ENCODE measurements around the gene SAMD1. TPM values are rescaled to one million over a fixed set of nuclear protein-coding genes. Genes with fewer than 3 reads are reported as not detected.

Gene SAMD1
- total and polyA plus RNA-seq, 9 of the 15 experiments (the other 6 are each of a cell fraction or from before 2014, with no cell fraction given): 2.9 to 96.0 (median 43.5) TPM

DNA sequence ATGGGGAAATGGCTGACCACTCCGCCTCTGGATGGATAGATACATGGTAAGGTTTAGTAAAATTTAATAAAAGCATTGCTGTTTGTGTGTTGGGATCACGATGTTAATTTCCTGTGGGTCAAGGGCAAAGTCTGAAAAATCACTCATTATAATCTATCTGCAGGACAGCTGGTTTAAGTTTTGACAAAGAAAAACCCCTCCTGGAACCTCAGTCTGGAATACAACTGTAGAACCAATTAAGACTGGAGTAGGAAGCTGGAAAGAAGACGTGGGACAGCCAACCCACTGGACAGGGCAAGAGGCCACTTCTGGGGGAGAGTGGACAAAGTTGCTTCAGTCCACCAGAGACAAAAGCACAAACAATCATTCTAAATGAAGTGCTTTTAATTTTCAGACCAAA lies 28.6 kb upstream of the SAMD1 start (continued):
- TF ChIP-seq, protein P1, sequence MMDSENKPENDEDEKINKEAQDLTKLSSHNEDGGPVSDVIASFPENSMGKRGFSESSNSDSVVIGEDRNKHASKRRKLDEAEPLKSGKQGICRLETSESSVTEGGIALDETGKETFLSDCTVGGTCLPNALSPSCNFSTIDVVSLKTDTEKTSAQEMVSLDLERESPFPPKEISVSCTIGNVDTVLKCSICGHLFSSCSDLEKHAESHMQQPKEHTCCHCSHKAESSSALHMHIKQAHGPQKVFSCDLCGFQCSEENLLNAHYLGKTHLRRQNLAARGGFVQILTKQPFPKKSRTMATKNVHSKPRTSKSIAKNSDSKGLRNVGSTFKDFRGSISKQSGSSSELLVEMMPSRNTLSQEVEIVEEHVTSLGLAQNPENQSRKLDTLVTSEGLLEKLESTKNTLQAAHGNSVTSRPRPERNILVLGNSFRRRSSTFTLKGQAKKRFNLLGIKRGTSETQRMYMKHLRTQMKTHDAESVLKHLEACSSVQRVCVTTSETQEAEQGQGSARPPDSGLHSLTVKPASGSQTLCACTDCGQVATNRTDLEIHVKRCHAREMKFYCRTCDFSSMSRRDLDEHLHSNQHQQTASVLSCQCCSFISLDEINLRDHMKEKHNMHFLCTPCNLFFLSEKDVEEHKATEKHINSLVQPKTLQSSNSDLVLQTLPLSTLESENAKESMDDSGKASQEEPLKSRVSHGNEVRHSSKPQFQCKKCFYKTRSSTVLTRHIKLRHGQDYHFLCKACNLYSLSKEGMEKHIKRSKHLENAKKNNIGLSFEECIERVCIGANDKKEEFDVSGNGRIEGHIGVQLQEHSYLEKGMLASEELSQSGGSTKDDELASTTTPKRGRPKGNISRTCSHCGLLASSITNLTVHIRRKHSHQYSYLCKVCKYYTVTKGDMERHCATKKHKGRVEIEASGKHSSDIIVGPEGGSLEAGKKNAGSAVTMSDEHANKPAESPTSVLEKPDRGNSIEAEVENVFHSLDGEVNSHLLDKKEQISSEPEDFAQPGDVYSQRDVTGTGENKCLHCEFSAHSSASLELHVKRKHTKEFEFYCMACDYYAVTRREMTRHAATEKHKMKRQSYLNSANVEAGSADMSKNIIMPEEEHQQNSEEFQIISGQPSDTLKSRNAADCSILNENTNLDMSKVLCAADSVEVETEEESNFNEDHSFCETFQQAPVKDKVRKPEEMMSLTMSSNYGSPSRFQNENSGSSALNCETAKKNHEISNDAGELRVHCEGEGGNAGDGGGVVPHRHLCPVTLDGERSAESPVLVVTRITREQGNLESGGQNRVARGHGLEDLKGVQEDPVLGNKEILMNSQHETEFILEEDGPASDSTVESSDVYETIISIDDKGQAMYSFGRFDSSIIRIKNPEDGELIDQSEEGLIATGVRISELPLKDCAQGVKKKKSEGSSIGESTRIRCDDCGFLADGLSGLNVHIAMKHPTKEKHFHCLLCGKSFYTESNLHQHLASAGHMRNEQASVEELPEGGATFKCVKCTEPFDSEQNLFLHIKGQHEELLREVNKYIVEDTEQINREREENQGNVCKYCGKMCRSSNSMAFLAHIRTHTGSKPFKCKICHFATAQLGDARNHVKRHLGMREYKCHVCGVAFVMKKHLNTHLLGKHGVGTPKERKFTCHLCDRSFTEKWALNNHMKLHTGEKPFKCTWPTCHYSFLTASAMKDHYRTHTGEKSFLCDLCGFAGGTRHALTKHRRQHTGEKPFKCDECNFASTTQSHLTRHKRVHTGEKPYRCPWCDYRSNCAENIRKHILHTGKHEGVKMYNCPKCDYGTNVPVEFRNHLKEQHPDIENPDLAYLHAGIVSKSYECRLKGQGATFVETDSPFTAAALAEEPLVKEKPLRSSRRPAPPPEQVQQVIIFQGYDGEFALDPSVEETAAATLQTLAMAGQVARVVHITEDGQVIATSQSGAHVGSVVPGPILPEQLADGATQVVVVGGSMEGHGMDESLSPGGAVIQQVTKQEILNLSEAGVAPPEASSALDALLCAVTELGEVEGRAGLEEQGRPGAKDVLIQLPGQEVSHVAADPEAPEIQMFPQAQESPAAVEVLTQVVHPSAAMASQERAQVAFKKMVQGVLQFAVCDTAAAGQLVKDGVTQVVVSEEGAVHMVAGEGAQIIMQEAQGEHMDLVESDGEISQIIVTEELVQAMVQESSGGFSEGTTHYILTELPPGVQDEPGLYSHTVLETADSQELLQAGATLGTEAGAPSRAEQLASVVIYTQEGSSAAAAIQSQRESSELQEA (IDR thresholded peaks at IDR 0.05; ENCODE audit: low read depth): no peak
- TF ChIP-seq NFRKB (IDR thresholded peaks at IDR 0.05; ENCODE audit: low read depth): no peak
- TF ChIP-seq ZNF830 (CRISPR knock-in tag; IDR thresholded peaks at IDR 0.05): no peak
